ENCODE results near the gene DBI.

DBI gene

DNA sequence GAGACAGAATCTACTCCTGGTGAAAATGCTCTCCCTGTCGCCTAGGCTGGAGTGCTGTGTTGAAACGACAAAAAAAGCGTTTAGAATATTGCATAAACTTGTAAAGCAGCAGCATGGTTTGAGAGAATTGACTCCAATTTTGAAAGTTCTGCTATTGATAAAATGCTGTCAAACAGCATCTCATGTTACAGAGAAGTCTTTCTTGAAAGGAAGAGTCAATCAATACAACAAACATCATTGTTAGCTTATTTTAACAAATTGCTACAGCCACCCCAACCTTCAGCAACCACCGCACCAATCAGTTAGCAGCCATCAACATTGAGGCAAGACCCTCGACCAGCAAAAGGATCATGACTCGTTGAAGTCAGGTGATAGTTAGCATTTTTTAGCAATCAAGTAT lies 7.0 kb upstream of the DBI start:
- Histone ChIP-seq H3K9me3 (ENCODE audit: control insufficient read depth, low read length) (no peaks in the 10 kb centered on the region), H3K4me3 (ENCODE audit: low read depth, low read length) (no peak overlapping the region), H3K27me3 (ENCODE audit: control insufficient read depth, insufficient read depth, low read length) (no peaks in the 10 kb centered on the region), H3K4me2 (ENCODE audit: low read length) (peak overlapping the region; percentile 11), H3K79me2 (peaks cover 28% of the 10 kb centered on the region), H2AFZ (no peak overlapping the region), H3K27ac (no peak overlapping the region), H3K36me3 (ENCODE audit: control insufficient read depth, insufficient read depth, low read length) (no peaks in the 10 kb centered on the region), H3K9ac (no peak overlapping the region), H3K4me1 (peaks cover 30% of the 10 kb centered on the region)
- TF ChIP-seq, protein P1, sequence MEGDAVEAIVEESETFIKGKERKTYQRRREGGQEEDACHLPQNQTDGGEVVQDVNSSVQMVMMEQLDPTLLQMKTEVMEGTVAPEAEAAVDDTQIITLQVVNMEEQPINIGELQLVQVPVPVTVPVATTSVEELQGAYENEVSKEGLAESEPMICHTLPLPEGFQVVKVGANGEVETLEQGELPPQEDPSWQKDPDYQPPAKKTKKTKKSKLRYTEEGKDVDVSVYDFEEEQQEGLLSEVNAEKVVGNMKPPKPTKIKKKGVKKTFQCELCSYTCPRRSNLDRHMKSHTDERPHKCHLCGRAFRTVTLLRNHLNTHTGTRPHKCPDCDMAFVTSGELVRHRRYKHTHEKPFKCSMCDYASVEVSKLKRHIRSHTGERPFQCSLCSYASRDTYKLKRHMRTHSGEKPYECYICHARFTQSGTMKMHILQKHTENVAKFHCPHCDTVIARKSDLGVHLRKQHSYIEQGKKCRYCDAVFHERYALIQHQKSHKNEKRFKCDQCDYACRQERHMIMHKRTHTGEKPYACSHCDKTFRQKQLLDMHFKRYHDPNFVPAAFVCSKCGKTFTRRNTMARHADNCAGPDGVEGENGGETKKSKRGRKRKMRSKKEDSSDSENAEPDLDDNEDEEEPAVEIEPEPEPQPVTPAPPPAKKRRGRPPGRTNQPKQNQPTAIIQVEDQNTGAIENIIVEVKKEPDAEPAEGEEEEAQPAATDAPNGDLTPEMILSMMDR (IDR thresholded peaks at IDR 0.05), result no peak

- no peak overlapping the region for H2AFZ ChIP-seq
- H3K36me3 ChIP-seq (ENCODE audit: control insufficient read depth, insufficient read depth, low read length), result no peaks in the 10 kb centered on the region
- H3K4me2 ChIP-seq (ENCODE audit: low read length), result no peak overlapping the region
- H3K4me3 ChIP-seq (ENCODE audit: low read depth, low read length), result no peak overlapping the region
- peaks cover 37% of the 10 kb centered on the region for H3K4me1 ChIP-seq
- H3K9ac ChIP-seq, result no peak overlapping the region
- peaks cover 23% of the 10 kb centered on the region for H3K79me2 ChIP-seq
- TF ChIP-seq, protein P1 (IDR thresholded peaks at IDR 0.05), result no peak
- no peak overlapping the region for H3K27ac ChIP-seq
- no peaks in the 10 kb centered on the region for H3K27me3 ChIP-seq (ENCODE audit: control insufficient read depth, insufficient read depth, low read length)
- no peaks in the 10 kb centered on the region for H3K9me3 ChIP-seq (ENCODE audit: control insufficient read depth, low read length)
These were observed 6.3 kb upstream of the DBI start for GRCh38 chr2:119360423-119360966.

DNA sequence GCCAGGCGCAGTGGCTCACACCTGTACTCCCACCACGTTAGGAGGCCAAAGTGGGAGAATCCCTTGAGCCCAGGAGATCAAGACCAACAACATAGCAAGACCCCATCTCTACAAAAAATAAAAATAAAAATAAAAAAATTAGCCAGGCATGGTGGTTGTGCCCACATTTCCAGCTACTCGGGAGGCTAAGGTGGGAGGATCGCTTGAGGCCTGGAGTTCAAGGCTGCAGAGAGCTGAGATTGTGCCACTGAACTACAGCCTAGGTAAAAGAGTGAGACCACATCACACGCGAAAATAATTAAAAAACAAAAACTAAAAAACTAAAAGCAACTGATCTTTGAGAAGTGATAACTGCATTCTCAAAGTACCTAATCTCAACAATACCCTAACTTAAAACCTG lies 2.0 kb upstream of the DBI start:
- no peak overlapping the region for H3K9ac ChIP-seq
- peak overlapping the region; percentile 93 for H3K4me2 ChIP-seq (ENCODE audit: low read length)
- H3K4me3 ChIP-seq (ENCODE audit: low read depth, low read length), result peak overlapping the region; percentile 94
- TF ChIP-seq, protein P1 (IDR thresholded peaks at IDR 0.05), result no peak
- H3K9me3 ChIP-seq (ENCODE audit: control insufficient read depth, low read length), result no peaks in the 10 kb centered on the region
- peak overlapping the region; percentile 98 for H3K27ac ChIP-seq
- no peaks in the 10 kb centered on the region for H3K36me3 ChIP-seq (ENCODE audit: control insufficient read depth, insufficient read depth, low read length)
- no peak overlapping the region for H2AFZ ChIP-seq
- no peaks in the 10 kb centered on the region for H3K27me3 ChIP-seq (ENCODE audit: control insufficient read depth, insufficient read depth, low read length)
- peaks cover 30% of the 10 kb centered on the region for H3K79me2 ChIP-seq
- peaks cover 31% of the 10 kb centered on the region for H3K4me1 ChIP-seq

GRCh38 chr2:119365436-119365835 lies 1.3 kb upstream of the DBI start:
- TF ChIP-seq, protein P1 (IDR thresholded peaks at IDR 0.05), result no peak
- H3K4me2 ChIP-seq (ENCODE audit: low read length), result peak overlapping the region; percentile 93
- H3K9ac ChIP-seq, result peak overlapping the region; percentile 65
- H3K36me3 ChIP-seq (ENCODE audit: control insufficient read depth, insufficient read depth, low read length), result no peaks in the 10 kb centered on the region
- H3K4me1 ChIP-seq, result peaks cover 32% of the 10 kb centered on the region
- no peaks in the 10 kb centered on the region for H3K27me3 ChIP-seq (ENCODE audit: control insufficient read depth, insufficient read depth, low read length)
- H3K27ac ChIP-seq, result peak overlapping the region; percentile 98
- no peaks in the 10 kb centered on the region for H3K9me3 ChIP-seq (ENCODE audit: control insufficient read depth, low read length)
- H3K79me2 ChIP-seq, result peaks cover 27% of the 10 kb centered on the region
- peak overlapping the region; percentile 94 for H3K4me3 ChIP-seq (ENCODE audit: low read depth, low read length)
- peak overlapping the region; percentile 17 for H2AFZ ChIP-seq

- H3K9ac ChIP-seq, result peak overlapping the region; percentile 65
- peaks cover 36% of the 10 kb centered on the region for H3K4me1 ChIP-seq
These were observed 572 bp upstream of the DBI start for GRCh38 chr2:119366161-119366648.

More at GRCh38 chr2:119366161-119366648, 572 bp upstream of the DBI start:
- Histone ChIP-seq H3K79me2 (peaks cover 24% of the 10 kb centered on the region), H3K27ac (peak overlapping the region; percentile 98), H3K4me2 (ENCODE audit: low read length) (peak overlapping the region; percentile 93), H3K9me3 (ENCODE audit: control insufficient read depth, low read length) (no peaks in the 10 kb centered on the region), H3K27me3 (ENCODE audit: control insufficient read depth, insufficient read depth, low read length) (no peaks in the 10 kb centered on the region), H3K4me3 (ENCODE audit: low read depth, low read length) (peak overlapping the region; percentile 94), H3K36me3 (ENCODE audit: control insufficient read depth, insufficient read depth, low read length) (no peaks in the 10 kb centered on the region), H2AFZ (peak overlapping the region; percentile 92)
- TF ChIP-seq, protein P1 (IDR thresholded peaks at IDR 0.05), result no peak
